Coronary artery (tissue), 2 donors: ENCODE results near the gene TERF2IP.

Source experiments
- DNase-seq: peaks from one replicate; pipeline ENCODE4 v3.0.0-alpha.2; 2017; ENCODE audit warnings: low spot score
- H3K27ac ChIP-seq, 2 donors: fragments of 200-600 bp; sonication (generic); one replicate each; pipeline ENCODE4 v1.5.1; 2016 to 2019
- H3K4me3 ChIP-seq: fragments of 200-600 bp; sonication (generic); 2 replicates; pipeline ENCODE4 v1.5.1; 2016; ENCODE audit warnings: mild to moderate bottlenecking, moderate library complexity
- TF ChIP-seq, protein P1 (sequence below): fragments of 200-600 bp; sonication (generic); IDR thresholded peaks from one replicate; pipeline ENCODE4 v1.5.1; 2019; ENCODE audit warnings: antibody characterized with exemption

TERF2IP gene

DNA sequence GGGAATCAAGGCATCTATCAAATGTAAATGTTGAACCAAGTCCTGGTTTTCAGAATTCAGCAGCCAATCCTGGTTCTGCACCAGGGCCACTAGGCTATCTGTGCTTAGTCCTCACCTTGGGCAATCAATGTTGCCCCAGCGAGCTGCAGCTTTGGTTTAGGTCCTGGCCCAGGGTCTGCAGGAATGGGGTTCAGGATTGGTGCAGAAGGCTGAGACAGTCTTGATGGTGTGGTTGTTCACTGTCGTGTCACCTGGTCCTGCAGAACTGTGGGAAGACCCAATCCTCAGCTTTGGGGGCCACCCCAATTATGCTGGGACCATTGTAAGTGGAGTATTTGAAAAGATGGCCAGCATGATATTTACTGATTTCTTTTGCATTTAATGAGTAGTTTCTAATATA, 10.6 kb downstream of the TERF2IP start:
- Histone ChIP-seq H3K27ac (no peak overlapping the region), H3K4me3 (no peak overlapping the region)
- TF ChIP-seq, protein P1, sequence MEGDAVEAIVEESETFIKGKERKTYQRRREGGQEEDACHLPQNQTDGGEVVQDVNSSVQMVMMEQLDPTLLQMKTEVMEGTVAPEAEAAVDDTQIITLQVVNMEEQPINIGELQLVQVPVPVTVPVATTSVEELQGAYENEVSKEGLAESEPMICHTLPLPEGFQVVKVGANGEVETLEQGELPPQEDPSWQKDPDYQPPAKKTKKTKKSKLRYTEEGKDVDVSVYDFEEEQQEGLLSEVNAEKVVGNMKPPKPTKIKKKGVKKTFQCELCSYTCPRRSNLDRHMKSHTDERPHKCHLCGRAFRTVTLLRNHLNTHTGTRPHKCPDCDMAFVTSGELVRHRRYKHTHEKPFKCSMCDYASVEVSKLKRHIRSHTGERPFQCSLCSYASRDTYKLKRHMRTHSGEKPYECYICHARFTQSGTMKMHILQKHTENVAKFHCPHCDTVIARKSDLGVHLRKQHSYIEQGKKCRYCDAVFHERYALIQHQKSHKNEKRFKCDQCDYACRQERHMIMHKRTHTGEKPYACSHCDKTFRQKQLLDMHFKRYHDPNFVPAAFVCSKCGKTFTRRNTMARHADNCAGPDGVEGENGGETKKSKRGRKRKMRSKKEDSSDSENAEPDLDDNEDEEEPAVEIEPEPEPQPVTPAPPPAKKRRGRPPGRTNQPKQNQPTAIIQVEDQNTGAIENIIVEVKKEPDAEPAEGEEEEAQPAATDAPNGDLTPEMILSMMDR, result no peak
- DNase-seq, result no peak

DNA sequence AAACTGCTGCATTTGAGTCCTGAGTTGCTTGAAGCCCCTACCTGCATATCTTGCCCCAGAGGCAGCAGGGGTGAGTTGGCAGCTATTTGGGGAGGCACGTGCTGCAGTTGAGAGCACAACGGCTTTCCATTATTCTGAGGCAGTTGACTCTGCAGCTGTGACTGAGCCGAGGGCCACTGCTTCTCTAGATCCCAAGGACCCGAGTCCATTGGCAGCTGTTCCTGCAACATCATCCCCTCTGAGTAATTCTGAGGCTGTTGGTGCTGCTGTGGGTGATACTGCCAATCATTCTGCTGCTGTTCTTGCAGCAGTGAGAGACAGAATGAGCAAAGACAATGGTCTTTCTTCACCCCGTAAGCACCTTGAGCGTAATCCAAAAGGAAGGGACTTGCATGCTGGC, 12.7 kb downstream of the TERF2IP start:
- TF ChIP-seq, protein P1, result no peak
- no peak overlapping the region for H3K4me3 ChIP-seq
- no peak overlapping the region for H3K27ac ChIP-seq
- no peak for DNase-seq

DNA sequence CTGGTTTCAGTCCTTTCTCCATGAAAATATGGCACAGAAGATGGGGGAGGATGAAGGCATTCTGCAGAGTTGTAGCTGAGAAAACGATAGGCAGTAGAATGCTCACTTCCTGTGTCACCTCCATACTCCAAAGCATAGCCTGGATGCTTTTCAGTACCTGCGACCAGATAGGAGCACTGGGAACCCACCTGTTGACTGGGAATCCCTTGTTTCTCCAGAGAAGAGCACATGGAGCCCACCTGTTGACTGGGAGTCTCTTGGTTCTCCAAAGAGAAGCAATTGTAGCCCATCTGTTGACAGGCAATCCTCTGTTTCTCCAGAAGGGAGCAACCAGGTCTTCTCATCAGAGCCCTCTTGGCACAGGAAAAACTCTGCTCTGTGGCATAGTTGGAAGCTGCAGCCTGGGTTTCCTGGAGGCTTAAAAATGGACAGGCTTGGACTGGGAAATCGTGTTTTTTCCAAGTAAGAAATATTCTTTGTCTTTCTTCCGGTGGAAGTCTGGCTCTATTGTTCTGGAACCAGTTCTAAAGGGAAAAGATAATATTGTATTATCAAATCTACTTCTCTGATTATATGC, 13.2 kb downstream of the TERF2IP start:
- Histone ChIP-seq H3K4me3 (no peak overlapping the region), H3K27ac (no peak overlapping the region)
- TF ChIP-seq, protein P1, result no peak
- no peak for DNase-seq

DNA sequence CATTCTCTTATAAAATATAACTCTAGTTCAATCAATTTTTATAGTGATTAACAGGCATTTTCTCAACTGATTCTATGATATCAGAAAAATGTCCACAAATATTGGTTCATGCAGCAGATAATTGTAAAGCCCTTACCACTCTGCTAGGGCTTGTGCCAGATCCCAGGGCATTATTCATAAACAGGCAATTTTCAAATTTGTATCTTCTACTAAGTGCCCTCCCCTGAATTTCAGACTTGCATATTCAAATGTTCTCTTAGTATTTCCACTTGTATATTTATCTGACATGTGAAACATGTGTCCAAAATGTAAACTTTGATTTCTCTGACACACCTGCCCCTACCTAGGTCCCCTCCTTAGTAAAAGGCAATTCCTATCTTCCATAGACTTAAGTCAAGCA, 19.9 kb downstream of the TERF2IP start:
- TF ChIP-seq, protein P1, result no peak
- Histone ChIP-seq H3K4me3 (no peak overlapping the region), H3K27ac (no peak overlapping the region)
- DNase-seq, result no peak

DNA sequence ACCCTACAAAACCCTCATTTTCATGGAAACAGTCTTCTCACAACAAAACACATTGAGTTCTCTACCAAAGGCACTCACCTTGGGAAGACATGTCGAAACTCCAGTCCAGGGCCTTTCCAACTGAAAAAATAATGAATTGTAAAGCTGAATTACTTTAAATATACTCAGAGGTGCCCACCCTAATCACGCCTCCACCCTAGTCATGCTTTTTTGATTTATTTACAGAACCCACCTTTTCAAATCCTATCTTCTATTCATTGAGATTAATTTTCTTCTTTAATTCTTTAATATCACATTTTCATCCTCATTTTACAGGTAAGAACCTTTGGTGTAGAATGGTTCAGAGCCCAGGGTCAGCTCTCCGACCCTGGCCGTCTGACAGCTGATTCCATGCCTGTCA, 29.3 kb downstream of the TERF2IP start, which contains the start of gene CPHXL2:
Gene CPHXL2 (minus strand): TSS at position 101 of the 400 bp plus-strand sequence. CDS start 10 bp downstream, at position 91.
- H3K27ac ChIP-seq, result no peak within 1 kb of the TSS
- H3K4me3 ChIP-seq, result no peak within 1 kb of the TSS
- DNase-seq, result no peak
- TF ChIP-seq, protein P1, result no peak

DNA sequence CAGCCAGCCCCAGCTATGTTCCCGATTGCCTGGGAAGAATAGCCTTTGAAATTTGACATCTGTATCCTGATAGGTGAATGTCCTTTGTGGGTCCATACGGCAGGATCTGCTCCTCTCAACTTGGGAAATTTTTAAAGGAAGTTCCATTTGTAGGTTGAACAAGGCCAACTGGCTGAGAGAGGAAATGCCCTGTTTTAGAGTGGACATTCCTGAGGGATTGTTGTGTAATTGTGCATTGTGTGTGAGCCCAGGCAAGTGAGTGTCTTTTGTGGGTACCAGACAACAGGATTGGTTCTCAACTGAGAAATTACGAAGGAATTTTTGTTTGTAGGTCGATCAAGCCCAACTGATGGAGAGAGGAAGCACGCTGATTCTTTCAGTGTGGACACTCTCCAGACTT, 31.8 kb downstream of the TERF2IP start:
- Histone ChIP-seq H3K27ac (no peak overlapping the region), H3K4me3 (no peak overlapping the region)
- TF ChIP-seq, protein P1, result no peak
- no peak for DNase-seq

DNA sequence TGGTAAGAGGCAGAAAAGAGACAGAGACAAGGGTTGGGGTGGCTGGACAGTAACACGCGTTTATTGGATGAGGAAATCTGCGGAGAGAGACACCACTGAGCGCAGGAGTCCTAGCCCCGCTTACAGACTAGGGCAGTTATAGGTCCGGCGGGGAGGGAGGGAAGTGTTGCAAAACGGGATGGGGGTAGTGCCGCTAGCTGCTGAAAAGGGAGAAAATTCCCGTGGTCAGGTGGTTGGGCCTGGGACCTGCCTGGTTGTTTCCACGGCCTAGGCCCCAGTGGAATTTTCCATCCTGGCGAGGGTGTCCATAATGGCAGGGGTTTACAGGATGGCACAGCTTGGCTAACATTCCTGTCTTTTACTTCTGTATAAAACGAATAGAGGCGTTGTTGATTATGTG, 34.7 kb downstream of the TERF2IP start:
- H3K27ac ChIP-seq, result no peak overlapping the region
- TF ChIP-seq, protein P1, result no peak
- DNase-seq, result no peak
- no peak overlapping the region for H3K4me3 ChIP-seq
